NB4 (cell line): ENCODE results near the gene SLC35E1.

Experiments used
- MYC ChIP-seq: IDR thresholded peaks from 2 replicates; pipeline ENCODE4 v1.6.1; 2011; ENCODE audit warnings: low read depth, low read length
- POLR2A ChIP-seq: IDR thresholded peaks from 2 replicates; pipeline ENCODE4 v1.6.1; 2011; ENCODE audit warnings: mild to moderate bottlenecking; ENCODE audit not compliant: insufficient read length; ENCODE audit errors: extremely low read depth
- TF ChIP-seq, protein P1 (sequence below): IDR thresholded peaks from one replicate; pipeline ENCODE4 v1.5.1; 2012; ENCODE audit warnings: low read depth, low read length
- TF ChIP-seq, protein P2 (sequence below): IDR thresholded peaks from 2 replicates; pipeline ENCODE4 v1.6.1; 2011; ENCODE audit warnings: low read depth, low read length

DNA sequence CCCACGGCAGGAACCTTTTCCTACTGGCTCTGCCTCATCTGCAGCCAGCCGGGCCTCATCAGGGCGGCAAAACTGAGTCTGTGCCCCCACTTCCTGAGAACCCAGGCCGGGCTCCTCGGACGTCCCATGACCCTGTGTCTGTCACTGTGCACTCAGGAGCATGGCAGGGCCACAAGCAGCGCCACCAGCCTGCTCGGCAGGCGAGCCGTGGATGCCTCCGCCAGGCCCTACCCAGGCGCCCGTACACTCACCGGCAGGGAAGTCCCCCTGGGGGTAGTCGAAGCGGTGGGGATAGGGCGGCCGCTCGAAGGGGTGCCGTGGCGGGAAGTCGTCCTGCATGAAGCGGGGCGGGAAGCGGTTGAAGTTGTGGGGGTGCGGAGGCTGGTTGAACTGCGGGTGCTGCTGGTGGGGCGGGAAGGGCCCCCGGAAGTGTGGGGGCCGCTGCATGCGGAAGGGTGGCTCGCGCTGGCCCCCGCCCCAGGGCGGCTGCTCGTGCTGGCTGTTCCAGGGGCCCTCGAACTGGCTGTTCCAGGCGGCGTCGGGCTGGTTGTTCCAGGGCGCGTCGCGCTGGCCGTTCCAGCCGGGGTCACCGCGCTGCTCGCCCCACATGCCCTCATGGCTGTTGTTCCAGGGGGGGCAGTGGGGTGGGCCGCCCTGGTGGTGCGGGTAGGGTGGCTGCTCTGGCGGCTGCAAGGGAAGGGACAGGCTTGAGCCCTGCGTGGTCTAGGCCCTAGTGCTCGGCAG lies 47.1 kb downstream of the SLC35E1 start:
- no peak for TF ChIP-seq POLR2A
- TF ChIP-seq, protein P1, sequence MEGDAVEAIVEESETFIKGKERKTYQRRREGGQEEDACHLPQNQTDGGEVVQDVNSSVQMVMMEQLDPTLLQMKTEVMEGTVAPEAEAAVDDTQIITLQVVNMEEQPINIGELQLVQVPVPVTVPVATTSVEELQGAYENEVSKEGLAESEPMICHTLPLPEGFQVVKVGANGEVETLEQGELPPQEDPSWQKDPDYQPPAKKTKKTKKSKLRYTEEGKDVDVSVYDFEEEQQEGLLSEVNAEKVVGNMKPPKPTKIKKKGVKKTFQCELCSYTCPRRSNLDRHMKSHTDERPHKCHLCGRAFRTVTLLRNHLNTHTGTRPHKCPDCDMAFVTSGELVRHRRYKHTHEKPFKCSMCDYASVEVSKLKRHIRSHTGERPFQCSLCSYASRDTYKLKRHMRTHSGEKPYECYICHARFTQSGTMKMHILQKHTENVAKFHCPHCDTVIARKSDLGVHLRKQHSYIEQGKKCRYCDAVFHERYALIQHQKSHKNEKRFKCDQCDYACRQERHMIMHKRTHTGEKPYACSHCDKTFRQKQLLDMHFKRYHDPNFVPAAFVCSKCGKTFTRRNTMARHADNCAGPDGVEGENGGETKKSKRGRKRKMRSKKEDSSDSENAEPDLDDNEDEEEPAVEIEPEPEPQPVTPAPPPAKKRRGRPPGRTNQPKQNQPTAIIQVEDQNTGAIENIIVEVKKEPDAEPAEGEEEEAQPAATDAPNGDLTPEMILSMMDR: no peak
- TF ChIP-seq, protein P2, sequence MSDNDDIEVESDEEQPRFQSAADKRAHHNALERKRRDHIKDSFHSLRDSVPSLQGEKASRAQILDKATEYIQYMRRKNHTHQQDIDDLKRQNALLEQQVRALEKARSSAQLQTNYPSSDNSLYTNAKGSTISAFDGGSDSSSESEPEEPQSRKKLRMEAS: no peak
- TF ChIP-seq MYC: no peak
